SIG-M5 (cell line): Measurements from ENCODE around the gene PITHD1.
A peak's percentile ranks its signal among the peaks of the same experiment; 100 is the strongest.
"Not testable (repeated sequence)": the region's sequence is repeated elsewhere in the genome, so short reads cannot be mapped to it uniquely, and the experiment has no call there.

ENCODE experiments used
- DNase-seq: peaks from one replicate; lab custom pipeline; 2025; lab: John Stamatoyannopoulos, UW

PITHD1 gene

DNA sequence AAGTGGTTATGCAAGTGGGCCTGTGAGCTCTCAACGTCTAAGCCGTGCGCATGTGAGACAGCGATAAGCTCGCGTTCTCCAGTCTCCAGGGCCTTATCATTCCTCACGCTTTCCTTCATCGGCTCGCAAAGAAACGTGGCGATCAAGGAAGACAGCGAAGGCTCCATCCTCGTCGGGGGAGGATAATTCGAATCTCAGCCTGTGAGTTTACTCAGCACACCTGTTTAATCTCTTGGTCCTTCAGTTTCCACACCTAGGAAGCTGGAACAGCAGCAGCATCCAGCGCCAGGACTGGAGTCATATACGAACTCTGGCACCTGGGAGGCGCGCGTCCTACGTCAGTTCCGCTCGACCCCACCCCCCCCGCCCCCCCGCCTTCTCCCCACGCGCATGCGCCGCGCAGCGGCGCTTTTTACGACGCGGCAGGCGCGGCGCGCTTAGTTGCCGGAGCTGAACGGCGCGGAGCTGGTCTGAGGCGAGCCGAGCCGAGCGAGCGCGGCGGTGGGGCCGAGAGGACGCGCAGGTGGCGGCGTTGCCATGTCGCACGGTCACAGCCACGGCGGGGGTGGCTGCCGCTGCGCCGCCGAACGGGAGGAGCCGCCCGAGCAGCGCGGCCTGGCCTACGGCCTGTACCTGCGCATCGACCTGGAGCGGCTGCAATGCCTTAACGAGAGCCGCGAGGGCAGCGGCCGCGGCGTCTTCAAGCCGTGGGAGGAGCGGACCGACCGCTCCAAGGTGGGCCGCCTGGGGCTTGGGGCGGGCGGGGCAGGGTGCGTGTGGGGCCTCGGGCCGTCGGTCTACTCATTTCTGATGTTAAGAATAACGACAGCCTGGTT lies at the start of gene PITHD1:
PITHD1 (plus strand) TSS at position 440 of the 836 bp plus-strand sequence; CDS start at position 538, 98 bp downstream.
- peak; percentile 29 for DNase-seq

DNA sequence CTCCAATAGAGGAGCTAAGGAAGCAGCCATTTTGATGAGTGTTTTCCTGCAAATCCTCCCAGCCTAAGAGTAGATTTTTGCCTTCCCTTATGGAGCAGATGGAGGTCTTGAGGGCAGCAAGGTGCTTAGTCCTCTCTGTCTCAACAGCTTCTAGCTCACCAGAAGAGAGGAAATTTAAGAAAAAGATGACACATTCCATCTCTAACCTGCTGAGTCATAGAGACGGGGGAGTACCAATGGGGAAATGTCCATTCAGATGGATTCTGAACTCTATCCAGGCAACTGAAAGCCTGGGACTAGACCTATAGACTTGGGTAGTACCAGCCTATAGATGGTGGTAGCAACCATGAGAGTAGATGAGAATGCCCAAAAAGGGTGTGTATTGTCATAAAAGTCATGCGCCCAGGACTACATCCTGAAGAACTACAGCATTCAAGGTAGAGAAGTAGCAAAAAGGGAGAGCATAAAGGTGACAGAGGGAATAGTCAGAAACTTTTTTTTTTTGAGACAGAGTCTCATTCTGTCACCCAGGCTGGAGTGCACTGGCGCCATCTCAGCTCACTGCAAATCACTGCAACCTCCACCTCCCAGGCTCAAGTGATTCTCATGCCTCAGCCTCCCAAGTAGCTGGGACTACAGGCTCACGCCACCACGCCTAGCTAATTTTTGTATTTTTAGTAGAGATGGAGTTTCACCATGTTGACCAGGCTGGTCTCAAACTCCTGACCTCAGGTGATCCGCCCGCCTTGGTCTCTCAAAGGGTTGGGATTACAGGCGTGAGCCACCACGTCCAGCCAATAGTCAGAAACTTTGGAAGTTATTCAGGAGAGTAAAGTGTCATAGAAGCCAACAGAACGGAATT lies 45.6 kb upstream of the PITHD1 start:
- DNase-seq: no peak

DNA sequence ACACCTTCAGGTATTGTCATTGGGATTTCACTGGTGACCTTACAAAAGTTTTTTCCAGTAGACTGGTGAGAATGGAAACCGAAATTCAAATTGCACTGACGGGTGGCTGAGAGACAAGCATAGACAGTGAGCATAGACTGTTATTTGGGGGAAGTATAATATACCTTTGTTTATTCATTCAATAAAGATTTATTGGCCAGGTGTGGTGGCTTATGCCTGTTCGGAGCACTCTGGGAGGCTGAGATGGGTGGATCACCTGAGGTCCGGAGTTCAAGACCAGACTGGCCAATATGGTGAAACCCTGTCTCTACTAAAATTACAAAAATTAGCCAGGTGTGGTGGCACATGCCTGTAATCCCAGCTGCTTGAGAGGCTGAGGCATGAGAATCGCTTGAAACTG lies 44.9 kb upstream of the PITHD1 start:
- not testable (repeated sequence) for DNase-seq

- no peak for DNase-seq
Observed at GRCh38 chr1:23736437-23737134, 41.6 kb upstream of the PITHD1 start.

DNA sequence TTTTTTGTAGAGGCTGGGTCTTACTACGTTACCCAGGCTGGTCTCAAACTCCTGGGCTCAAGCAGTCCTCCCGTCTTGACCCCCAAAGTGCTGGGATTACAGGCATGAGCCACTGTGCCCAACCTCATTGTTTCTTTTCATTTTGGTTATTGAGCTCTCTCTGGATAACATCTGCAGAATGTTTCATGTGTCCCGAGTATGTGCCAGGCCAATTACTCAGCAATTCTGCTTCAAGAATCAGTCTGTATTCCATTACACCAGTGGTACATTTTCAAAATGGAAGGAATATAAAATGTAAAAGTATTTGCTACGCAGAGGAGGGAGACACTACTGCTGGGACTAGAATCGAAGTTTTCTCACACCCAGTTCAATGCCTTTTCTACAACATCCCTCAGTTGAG lies 36.6 kb upstream of the PITHD1 start:
- DNase-seq: no peak

DNA sequence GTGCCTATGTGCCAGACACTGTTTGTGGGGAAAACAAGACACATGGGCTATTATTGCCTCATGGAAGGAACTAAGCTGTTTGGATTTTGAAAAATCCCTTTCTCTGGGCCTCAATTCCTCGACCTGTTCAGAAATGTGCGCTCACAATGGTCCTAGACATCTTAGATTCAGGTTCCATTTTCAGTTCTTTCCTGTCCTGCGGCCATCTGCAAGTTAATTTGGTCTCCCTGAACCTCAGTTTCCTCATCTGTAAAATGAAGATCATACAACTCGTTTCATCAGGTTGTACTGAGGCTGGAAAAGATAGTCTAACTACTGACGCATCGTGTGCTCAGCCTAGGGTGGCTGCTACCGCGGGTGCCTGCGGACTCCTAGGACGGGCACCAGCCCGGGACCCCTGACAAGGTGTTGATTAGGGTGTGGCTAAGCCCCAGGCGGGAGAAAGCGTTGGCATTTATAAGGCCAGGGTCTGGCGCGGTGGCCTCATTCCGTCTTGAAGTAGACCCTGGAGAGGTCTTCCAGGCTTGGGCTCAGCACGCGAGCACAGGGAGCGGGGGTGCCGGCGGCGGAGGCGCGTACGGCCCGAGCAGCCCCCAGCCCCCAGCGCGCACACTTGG lies 35.4 kb upstream of the PITHD1 start:
- DNase-seq: no peak

GRCh38 chr1:23743287-23744152 lies 34.7 kb upstream of the PITHD1 start, which contains the start of gene ELOA:
Gene ELOA, plus strand, starts transcription at chr1:23743471. Its CDS starts 33 bp downstream, at chr1:23743504.
- DNase-seq: no peak

DNA sequence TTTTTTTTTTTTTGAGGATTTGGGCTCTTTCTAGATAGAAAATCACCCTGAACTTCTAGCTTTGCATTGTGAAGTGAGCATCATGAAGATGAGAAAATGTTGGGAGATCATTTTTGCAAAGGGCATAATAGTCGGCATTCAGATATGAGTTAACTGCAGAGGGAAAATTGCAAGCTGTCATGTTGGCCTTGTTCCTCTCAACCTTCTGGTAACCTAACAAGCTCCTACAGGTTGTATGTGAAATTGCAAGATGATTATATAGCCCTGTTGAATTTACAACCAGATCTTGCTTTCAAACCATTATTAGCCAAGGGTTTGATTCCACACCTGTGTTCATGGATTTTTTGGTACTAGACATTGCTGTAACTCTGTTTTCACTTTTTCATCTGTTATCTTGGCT lies 32.7 kb upstream of the PITHD1 start:
- DNase-seq: peak; percentile 38

DNA sequence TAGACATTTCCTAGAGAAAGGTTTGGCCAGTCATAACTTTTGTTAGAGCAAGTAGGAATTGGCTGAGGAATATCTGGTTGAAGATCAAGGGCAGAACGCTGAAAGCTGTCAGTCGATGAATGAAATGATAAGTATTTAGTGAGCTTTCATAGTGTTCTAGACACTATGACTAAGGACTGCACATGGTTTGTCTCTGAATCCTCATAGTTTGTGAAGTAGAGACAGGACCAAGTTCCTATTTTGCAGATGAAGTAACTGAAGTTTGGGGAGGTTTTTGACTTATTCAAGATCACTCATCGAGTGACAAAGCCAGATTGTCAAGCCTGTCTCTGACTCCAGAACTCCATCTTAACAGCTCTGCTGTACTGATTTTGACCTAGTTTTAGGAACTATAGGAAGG lies 30.2 kb upstream of the PITHD1 start:
- no peak for DNase-seq

DNA sequence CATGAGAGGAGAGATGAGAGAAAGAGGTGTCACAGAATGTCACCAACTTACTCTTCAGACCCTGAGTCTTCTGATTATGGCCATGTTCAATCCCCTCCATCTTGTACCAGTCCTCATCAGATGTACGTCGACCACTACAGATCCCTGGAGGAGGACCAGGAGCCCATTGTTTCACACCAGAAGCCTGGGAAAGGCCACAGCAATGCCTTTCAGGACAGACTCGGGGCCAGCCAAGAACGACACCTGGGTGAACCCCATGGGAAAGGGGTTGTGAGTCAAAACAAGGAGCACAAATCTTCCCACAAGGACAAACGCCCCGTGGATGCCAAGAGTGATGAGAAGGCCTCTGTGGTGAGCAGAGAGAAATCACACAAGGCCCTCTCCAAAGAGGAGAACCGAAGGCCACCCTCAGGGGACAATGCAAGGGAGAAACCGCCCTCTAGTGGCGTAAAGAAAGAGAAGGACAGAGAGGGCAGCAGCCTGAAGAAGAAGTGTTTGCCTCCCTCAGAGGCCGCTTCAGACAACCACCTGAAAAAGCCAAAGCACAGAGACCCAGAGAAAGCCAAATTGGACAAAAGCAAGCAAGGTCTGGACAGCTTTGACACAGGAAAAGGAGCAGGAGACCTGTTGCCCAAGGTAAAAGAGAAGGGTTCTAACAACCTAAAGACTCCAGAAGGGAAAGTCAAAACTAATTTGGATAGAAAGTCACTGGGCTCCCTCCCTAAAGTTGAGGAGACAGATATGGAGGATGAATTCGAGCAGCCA lies 27.0 kb upstream of the PITHD1 start:
- DNase-seq: no peak

- no peak for DNase-seq
Observed at GRCh38 chr1:23751815-23752200, 26.4 kb upstream of the PITHD1 start.

DNA sequence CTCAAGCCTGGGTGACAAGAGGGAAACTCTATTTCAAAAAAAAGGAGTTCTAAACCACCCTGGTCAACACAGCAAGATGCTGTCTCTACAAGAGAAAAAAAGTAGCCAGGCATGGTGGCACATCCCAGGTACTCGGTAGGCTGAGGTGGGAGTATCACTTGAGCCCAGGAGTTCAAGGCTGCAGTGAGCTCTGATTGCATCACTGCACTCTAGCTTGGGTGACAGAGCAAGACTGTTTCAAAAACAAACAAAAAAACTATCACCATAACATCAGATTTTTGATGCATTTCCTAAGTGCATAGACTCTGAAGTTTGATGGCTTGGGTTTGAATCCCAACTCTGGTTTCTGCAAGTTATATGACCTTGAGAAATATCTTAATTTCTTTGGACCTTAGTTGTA lies 25.3 kb upstream of the PITHD1 start:
- DNase-seq: no peak

- DNase-seq: no peak
Observed at GRCh38 chr1:23756676-23757075, 21.5 kb upstream of the PITHD1 start.

DNA sequence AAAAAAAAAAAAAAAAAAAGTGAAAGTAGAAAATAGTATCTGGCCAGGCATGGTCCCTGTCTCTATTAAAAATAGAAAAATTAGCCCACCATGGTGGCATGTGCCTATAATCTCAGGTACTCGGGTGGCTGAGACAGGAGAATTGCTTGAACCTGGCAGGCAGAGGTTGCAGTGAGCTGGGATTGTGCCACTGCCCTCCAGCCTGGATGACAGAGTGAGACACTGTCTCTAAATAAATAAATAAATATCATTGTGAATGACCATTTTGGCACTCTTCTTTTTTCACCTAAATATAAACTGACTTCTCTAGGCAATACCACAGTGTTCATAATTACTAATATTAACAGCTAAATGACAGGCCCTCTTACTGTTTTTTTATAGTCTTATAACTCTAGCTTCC lies 20.4 kb upstream of the PITHD1 start:
- DNase-seq: no peak

DNA sequence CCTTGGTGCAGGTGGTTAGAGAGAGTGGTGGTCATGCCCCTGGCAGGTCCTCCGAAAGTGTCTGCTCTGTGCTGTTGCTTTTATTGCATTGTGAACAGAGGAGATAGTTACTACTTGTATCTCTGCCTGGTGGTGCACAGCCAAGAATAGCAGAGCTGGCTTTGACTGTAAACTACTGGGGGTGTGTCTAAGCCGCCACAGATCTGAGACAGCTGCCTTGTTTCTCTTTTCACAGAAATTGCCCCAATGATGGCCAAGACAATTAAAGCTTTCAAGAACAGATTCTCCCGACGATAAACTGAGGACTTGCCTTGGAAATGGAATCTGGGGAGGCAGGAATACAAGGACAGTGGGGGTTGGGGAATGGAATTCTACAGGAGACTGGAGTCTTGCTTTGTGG lies 18.9 kb upstream of the PITHD1 start:
- no peak for DNase-seq

DNA sequence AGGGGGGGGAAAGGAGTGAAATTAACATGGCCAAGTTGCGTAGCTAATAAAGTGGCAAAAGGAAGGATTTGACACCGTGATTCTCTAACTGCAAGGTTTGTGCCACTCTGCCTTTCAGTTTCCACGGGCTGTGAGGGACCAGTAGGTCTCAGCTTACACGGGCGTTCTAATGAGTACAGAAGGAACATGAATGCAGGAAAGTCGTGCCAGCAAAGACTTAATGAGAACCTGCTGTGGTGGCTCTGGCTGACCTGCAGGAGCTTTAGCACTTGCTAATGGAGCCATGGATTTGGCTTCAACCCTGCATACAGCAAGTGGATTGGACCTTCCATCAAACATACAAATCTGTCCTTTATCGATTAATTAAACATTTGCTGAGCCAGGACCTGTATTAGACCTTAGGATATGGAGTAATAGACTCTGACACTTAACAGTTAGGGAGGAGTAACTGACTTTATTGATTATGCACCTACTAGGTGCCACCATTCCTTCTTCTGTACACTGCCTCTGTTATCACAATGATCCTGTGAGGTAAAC lies 15.1 kb upstream of the PITHD1 start:
- no peak for DNase-seq

GRCh38 chr1:23768733-23769132 lies 9.5 kb upstream of the PITHD1 start:
- no peak for DNase-seq

- no peak for DNase-seq
Observed at GRCh38 chr1:23772049-23772853, 6.0 kb upstream of the PITHD1 start.

DNA sequence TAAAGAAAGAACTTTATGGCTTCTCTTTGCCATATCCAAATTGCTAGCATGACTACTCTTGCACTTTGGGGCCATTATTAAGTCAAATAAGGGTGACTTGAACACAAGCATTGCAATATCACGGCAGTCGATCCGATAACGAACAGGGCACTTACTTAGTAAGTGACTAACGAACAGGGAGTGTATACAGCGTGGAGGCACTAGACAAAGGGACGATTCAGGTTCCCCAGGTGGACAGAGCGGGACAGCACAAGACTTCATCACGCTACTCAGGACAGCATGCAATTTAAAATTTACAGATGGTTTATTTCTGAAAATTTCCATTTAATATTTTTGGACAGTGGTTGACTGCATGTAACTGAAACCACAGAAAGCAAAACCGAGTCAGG lies 5.4 kb upstream of the PITHD1 start:
- DNase-seq: no peak
